NK-92 treated with Interleukin-12 subunit alpha and Interleukin-12 subunit beta, amount 100 ng/mL, for 24 hours (cell line): ENCODE measurements around the gene GNG12.

Source experiments
- DNase-seq: peaks from one replicate; lab custom pipeline; 2025; lab: John Stamatoyannopoulos, UW

GNG12 gene

GRCh38 chr1:67784545-67785186, 48.6 kb downstream of the GNG12 start:
- no peak for DNase-seq

GRCh38 chr1:67780637-67781036, 52.6 kb downstream of the GNG12 start:
- DNase-seq = no peak

GRCh38 chr1:67777440-67777839, 55.8 kb downstream of the GNG12 start:
- no peak for DNase-seq

GRCh38 chr1:67777016-67777415, 56.3 kb downstream of the GNG12 start:
- no peak for DNase-seq

GRCh38 chr1:67773462-67773861, 59.8 kb downstream of the GNG12 start:
- no peak for DNase-seq

GRCh38 chr1:67771749-67772148, 61.5 kb downstream of the GNG12 start:
- DNase-seq = no peak

GRCh38 chr1:67771152-67771551, 62.1 kb downstream of the GNG12 start:
- no peak for DNase-seq

GRCh38 chr1:67769633-67770256, 63.5 kb downstream of the GNG12 start:
- DNase-seq = no peak

- no peak for DNase-seq
These were observed 64.8 kb downstream of the GNG12 start for GRCh38 chr1:67768480-67768879.

GRCh38 chr1:67767103-67767782, 66.0 kb downstream of the GNG12 start:
- DNase-seq = no peak

GRCh38 chr1:67766141-67766978, 66.9 kb downstream of the GNG12 start:
- DNase-seq = no peak

- no peak for DNase-seq
These were observed 68.6 kb downstream of the GNG12 start for GRCh38 chr1:67764633-67765032.

GRCh38 chr1:67761730-67762129, 71.5 kb downstream of the GNG12 start:
- DNase-seq = no peak

GRCh38 chr1:67761091-67761490, 72.2 kb downstream of the GNG12 start:
- no peak for DNase-seq

GRCh38 chr1:67760030-67760821, 73.0 kb downstream of the GNG12 start:
- DNase-seq = peak; percentile 30

GRCh38 chr1:67759692-67760029, 73.6 kb downstream of the GNG12 start:
- DNase-seq = no peak

GRCh38 chr1:67759066-67759465, 74.2 kb downstream of the GNG12 start:
- no peak for DNase-seq

GRCh38 chr1:67755619-67756018, 77.6 kb downstream of the GNG12 start:
- no peak for DNase-seq

GRCh38 chr1:67755160-67755559, 78.1 kb downstream of the GNG12 start:
- no peak for DNase-seq

- DNase-seq = no peak
These were observed 78.7 kb downstream of the GNG12 start for GRCh38 chr1:67754526-67754920.

- no peak for DNase-seq
These were observed 79.3 kb downstream of the GNG12 start for GRCh38 chr1:67753776-67754525.
